GM18909 (cell line): ENCODE results near the gene GABRD.
A peak's percentile ranks its signal among the peaks of the same experiment; 100 is the strongest.

ENCODE experiments used
- ATAC-seq: cut with Tn5 transposase; IDR thresholded peaks from one replicate; pipeline ENCODE4 v1.9.1; 2021; ENCODE audit warnings: mild to moderate bottlenecking; ENCODE audit not compliant: unreplicated experiment, poor library complexity

Gene GABRD

GRCh38 chr1:2033165-2033564, 14.0 kb downstream of the GABRD start:
- ATAC-seq = no peak

- no peak for ATAC-seq
Measured at GRCh38 chr1:2036287-2036686, 17.1 kb downstream of the GABRD start.

DNA sequence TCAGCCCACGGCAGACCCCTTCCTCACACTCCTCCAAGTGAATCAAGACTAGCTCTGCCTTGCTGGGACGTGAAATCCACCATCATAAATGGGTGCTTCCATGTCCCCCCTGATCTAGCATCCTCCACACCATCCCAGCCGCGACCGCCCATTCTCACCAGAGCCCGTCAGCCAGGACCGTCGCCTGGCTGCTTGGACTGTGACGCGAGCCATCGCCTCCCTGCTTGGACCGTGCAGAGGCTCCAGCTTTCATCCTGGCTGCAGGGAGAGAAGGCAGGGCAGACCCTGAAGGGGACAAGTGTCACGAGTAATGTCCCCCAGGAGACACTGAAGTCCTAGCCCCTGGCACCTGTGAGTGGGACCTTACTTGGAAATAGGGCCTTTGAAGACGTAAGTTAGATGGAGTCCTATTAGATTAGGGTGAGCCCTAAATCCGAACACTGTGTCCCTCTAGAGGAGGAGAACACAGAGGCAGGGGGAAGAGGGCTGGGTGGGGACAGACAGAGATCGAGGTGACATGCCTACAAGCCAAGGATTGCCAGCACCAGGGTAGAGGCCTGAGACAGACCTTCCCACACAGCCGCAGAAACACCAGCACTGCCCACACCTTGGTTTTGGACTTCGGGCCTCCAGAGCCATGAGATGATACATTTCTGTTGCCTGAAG, 18.3 kb downstream of the GABRD start:
- ATAC-seq = no peak

DNA sequence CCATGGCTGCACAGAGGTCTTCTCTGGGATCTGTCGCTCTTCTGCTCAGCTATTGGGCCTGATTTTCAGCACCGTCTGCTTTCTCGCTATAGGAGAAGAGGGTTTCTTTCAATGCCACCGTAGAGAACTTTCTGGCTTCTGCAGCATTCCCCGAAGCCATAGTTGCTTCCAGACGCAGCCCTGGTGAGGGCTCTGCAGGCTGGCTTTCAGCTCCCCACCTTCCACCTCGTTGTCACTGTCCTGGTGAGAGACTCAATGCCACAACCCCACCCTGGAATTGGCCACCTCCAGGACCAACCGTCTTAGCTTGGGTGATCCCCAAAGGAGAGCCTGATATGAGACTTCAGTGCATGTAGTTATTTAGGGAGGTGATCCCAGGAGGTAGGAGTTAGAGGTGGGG, 19.1 kb downstream of the GABRD start:
- no peak for ATAC-seq

DNA sequence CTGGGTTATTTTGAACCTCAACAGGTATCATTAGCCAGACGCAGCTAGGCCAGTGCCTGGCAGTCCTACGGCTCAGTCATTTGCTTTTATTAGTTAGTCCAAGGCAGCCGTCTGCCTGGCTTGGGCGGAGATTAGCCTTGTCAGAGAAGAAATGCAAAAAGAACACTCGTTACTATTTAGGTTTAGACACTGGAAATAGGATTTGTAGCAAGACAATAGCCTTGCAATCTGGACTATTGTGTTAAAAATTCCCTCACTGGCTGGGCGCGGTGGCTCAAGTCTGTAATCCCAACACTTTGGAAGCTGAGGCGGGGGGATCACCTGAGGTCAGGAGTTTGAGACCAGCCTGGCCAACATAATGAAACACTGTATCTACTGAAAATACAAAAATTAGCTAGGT, 20.1 kb downstream of the GABRD start:
- ATAC-seq = no peak

DNA sequence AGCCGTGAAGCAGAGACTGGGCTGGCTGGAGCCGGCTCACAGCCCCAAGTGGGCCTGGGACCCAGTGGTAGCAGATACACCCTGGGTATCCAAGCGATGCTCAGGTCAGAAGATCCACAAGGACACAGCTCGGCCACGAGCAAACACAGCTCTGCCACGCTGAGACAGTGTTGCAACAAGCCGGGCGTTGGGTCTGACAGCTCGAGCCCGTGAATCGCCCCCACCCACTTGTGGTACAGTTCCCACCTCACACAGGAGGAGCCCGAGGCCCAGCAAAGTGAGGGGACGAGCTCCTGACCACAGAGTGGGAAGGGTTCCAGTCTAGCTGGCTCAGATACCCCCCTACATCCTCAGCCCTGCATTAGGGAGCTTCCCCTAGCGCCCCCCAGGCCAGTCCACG, 22.2 kb downstream of the GABRD start:
- no peak for ATAC-seq

DNA sequence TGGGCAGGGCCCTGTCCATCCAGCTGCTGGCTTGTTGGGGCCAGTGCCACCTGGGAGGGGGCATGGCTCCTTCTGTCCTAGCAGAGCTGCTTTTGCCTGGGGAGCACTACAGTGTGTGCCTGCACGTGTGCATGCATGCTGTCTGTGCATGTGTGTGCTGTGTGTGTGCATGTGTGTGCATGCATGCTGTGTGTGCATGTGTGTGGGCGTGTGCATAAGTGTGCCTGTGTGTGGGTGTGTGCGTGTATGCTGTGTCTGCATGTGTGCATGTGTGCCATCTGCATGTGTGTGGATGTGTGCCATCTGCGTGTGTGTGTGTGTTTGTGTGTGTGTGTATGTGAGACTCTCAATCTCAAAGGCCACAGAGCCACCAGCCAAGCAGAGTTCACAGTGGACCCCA, 22.7 kb downstream of the GABRD start:
- ATAC-seq = no peak

DNA sequence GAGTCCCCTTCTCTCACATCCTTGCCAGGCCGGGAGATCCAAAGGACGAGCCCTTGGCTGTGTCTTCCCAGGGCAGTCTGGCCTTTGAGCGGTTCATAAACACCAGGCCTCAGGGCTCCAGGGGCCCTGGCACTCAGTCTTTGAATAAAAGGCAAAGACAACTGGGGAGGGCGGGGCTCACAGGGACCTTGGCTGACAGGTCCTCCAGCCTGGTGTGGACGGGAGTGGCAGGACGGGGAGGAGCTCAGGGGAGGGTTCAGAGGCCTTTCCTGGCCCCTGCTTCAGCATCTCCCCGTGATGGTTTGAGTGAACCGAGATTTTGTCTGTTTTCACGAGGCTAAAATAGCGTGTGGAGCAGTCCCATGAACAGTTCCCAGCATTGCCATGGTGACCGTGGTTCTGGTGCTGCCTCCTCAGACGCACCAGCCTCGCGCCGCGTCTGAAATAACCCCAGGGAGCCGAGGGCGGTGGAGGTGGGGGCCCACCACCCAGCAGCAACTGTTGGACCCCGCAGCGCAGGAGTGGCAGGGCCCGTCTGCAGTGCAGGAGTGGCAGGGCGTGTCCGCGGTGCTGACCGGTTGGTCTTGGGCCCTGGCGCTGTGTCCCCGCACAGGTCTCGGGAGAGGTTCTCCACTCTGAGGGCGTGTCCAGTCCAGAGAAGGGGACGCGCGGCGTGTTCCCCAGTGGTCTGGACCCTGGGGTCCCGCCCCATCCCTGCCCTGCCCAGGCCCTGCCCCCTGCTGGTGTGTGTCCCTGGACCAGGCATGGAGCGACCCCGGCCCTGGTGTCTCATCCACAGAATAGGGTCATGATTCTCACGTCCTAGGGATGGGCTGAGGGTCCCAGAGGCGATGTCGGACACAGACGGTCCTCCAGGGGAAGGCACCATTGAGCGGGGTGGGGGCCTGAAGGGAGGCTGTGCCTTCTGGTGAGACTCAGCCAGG, 24.0 kb downstream of the GABRD start:
- no peak for ATAC-seq

DNA sequence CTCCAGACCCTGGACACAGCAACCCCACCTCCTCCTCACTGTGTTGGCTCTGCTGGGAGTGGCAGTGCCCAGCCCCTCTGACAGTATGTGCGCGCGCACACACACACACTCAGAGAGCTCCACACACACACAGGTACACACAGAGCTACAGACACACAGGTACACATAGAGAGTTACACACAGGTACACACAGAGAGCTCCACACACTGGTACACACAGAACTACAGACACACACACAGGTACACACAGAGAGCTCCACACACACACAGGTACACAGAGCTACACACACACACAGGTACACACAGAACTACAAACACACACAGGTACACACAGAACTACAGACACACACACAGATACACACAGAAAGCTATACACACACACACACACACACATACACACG, 24.7 kb downstream of the GABRD start:
- no peak for ATAC-seq

DNA sequence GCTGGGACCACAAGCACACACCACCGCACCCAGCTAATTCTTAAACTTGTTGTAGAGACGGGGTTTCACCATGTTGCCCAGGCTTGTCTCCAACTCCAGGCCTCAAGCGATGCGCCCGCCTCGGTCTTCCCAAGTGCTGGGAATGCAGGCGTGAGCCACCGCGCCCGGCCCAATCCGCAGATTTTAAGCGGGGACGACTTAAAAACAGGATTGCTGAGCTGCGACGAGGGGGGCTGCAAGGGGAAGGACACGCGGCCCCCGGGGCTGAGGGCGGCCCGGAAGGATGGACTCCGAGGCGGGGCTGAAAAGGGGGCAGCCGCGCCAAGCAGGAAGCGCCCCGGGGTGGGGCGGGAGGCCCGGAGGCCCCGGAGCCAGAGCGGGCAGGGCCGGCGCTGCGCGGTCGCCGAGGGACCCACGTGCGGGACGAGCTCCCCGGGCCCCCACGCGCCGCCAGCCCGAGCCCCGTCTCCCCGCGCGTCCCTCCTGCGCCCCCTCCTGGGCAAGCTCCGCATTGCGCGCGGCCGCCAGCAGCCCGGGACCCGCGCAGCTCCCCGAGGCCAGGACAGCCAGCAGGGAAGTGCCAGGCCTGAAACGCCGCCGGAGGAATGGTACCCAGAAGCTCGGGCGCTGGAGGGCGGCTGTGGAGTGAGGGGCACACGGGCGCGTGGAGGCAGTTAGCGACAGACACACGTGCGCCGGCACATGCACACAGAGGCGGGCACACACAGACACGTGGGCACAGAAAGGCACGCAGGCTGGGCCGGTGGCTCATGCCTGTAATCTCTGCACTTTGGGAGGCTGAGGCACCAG, 25.6 kb downstream of the GABRD start:
- no peak for ATAC-seq

GRCh38 chr1:2045468-2046173, 26.5 kb downstream of the GABRD start:
- ATAC-seq = no peak

GRCh38 chr1:2046174-2046917, 27.2 kb downstream of the GABRD start:
- ATAC-seq = no peak

- no peak for ATAC-seq
Measured at GRCh38 chr1:2046953-2047748, 28.0 kb downstream of the GABRD start.

- no peak for ATAC-seq
Measured at GRCh38 chr1:2047749-2048729, 28.9 kb downstream of the GABRD start.

DNA sequence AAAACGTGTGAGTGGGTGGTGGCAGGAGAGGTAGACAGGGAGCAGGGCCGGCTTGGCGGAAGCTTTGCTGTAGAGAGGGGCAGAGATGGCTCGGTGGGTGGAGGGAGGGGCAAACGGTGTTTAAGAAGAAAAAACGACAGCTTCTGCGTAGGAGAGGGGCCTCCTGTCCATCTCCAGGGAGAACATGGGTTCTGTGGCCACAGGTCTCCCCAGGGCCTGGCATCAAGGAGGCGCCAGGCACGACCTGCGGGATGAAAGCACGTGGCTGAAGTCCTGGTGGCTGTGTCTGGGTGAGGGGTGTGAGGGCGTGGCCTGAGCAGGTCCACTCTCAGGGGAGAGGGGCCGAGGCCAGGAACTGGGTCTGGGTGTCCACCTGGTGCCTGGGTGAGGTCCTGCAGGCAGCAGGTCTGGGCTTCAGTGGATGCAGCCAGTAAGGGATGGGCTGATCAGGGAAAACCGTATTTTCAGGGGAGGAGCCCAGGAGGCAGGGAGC, 30.1 kb downstream of the GABRD start:
- ATAC-seq = no peak

GRCh38 chr1:2049718-2050431, 30.7 kb downstream of the GABRD start, which contains the start of gene PRKCZ:
Gene PRKCZ, plus strand, starts transcription at chr1:2050411. Its CDS starts 220 bp downstream, at chr1:2050631.
- ATAC-seq = peak; percentile 65

- no peak for ATAC-seq
Measured at GRCh38 chr1:2050461-2050792, 31.3 kb downstream of the GABRD start.
